ENCODE data around the gene RBM22.

DNA sequence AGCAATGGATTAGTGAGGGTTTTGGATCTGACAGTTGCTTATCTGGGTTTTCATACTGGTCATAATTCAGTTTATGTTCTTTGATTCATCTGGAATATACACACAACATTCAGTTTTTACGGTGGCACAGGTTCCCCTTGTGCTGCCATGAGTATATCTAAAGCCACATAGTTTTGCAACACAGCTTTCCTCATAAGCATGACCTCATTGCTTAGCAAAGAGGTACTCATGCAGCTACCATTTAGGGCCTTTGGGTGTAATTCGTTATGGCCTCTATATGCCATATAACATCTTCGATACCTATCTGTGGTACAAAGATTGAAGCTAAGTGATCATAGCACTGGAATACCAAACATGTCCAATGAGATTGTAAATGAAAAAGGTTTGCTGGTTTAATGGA is 2.9 kb upstream of the RBM22 start:
- TF ChIP-seq POLR2AphosphoS5 (IDR thresholded peaks at IDR 0.05; ENCODE audit: low read depth, low read length) (no peak), EGR1 (IDR thresholded peaks at IDR 0.05; ENCODE audit: low read depth) (no peak), EZH2phosphoT487 (IDR thresholded peaks at IDR 0.05; ENCODE audit: borderline replicate concordance) (no peak), ZNF274 (IDR thresholded peaks at IDR 0.05; ENCODE audit: low read depth, low read length) (no peak)
- TF ChIP-seq, protein P1, sequence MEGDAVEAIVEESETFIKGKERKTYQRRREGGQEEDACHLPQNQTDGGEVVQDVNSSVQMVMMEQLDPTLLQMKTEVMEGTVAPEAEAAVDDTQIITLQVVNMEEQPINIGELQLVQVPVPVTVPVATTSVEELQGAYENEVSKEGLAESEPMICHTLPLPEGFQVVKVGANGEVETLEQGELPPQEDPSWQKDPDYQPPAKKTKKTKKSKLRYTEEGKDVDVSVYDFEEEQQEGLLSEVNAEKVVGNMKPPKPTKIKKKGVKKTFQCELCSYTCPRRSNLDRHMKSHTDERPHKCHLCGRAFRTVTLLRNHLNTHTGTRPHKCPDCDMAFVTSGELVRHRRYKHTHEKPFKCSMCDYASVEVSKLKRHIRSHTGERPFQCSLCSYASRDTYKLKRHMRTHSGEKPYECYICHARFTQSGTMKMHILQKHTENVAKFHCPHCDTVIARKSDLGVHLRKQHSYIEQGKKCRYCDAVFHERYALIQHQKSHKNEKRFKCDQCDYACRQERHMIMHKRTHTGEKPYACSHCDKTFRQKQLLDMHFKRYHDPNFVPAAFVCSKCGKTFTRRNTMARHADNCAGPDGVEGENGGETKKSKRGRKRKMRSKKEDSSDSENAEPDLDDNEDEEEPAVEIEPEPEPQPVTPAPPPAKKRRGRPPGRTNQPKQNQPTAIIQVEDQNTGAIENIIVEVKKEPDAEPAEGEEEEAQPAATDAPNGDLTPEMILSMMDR (IDR thresholded peaks at IDR 0.05 in 2 of 3, conservative IDR thresholded peaks at IDR 0.05 in 1 of 3; ENCODE audit: borderline replicate concordance in 1 of 3, insufficient read depth in 1 of 3, low read depth in 2 of 3, low read length in 2 of 3): no peak
- TF ChIP-seq, protein P2, sequence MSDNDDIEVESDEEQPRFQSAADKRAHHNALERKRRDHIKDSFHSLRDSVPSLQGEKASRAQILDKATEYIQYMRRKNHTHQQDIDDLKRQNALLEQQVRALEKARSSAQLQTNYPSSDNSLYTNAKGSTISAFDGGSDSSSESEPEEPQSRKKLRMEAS (IDR thresholded peaks at IDR 0.05): no peak
- TF ChIP-seq, protein P3, sequence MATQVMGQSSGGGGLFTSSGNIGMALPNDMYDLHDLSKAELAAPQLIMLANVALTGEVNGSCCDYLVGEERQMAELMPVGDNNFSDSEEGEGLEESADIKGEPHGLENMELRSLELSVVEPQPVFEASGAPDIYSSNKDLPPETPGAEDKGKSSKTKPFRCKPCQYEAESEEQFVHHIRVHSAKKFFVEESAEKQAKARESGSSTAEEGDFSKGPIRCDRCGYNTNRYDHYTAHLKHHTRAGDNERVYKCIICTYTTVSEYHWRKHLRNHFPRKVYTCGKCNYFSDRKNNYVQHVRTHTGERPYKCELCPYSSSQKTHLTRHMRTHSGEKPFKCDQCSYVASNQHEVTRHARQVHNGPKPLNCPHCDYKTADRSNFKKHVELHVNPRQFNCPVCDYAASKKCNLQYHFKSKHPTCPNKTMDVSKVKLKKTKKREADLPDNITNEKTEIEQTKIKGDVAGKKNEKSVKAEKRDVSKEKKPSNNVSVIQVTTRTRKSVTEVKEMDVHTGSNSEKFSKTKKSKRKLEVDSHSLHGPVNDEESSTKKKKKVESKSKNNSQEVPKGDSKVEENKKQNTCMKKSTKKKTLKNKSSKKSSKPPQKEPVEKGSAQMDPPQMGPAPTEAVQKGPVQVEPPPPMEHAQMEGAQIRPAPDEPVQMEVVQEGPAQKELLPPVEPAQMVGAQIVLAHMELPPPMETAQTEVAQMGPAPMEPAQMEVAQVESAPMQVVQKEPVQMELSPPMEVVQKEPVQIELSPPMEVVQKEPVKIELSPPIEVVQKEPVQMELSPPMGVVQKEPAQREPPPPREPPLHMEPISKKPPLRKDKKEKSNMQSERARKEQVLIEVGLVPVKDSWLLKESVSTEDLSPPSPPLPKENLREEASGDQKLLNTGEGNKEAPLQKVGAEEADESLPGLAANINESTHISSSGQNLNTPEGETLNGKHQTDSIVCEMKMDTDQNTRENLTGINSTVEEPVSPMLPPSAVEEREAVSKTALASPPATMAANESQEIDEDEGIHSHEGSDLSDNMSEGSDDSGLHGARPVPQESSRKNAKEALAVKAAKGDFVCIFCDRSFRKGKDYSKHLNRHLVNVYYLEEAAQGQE (IDR thresholded peaks at IDR 0.05; ENCODE audit: low read depth): no peak
